ENCODE results near the gene IDUA.
"Not testable (repeated sequence)": the region's sequence is repeated elsewhere in the genome, so short reads cannot be mapped to it uniquely, and the experiment has no call there.

IDUA gene

DNA sequence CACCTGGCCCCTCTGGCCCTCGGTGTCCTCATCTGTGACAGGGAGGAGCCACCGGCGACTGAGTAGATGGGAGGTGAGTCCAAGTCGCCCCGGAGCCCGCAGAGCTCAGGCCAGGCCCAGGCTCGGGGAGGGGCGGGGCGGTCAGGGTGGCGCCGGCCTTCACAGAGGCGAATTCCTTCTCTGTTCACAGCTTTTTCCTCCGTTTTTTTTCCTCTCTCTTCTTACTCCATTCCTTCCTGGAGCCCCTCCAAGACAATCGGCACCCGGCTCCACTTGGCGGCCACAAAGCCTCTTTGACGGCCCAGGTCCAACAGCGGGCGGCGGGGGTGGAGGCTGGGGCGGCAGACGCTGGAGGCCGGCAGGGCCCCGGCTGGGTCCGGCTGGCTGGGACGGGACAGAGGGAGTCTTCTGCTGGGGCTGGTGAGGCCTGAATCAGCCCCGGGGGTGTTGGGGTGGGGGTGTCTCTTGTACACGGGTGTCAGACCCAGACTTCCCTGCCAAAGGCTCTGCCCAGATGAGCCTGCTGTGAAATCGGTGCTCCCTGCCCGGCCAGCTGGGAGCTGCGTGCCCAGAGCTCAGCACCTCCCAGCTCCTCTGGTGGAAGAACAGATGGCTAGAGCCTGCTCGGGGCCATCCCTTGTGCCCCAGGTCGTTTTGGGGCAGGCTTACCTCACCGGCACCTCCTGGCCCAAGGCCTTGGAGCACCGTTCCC, 47.2 kb downstream of the IDUA start:
- DNase-seq = no peak

DNA sequence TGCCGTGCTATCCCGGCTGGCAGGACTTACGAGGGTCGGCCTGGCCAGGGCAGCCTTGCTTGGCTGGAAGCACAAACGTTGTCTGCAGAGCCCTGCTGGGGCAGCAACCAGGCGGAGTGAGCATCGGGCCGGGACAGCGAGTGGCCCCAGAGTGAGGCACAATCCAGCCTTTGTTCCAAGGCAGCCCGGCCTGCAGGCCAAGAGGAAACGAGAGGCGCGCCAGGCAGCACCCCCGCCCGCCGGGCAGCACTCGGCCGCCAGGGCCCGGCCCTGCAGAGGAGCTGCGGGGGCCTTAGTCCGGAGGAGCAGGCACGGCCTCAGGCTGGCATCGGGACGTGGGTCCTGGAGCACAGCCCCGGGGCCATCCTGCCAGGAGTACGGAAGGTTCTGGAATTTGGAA, 48.7 kb downstream of the IDUA start:
- DNase-seq = no peak

DNA sequence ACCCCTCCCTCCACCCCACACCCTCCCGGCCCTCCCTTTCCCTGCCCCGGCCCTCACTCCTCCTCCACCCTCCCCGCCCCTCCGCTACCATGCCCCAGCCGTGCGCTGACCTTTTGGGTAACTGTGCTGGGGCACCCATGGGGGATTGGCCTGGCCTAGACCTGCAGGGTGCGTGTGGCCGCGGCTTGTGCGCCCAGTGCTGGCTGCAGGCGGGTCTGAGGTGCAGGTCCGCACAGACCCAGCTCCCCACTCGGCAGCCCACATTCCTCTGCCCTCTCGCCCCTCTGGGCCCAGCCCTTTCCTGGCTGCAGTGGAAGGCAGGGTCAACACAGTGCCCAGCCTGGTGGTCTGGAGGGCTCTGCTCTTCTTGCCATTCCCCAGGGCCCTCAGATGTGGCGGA, 49.3 kb downstream of the IDUA start:
- no peak for DNase-seq

DNA sequence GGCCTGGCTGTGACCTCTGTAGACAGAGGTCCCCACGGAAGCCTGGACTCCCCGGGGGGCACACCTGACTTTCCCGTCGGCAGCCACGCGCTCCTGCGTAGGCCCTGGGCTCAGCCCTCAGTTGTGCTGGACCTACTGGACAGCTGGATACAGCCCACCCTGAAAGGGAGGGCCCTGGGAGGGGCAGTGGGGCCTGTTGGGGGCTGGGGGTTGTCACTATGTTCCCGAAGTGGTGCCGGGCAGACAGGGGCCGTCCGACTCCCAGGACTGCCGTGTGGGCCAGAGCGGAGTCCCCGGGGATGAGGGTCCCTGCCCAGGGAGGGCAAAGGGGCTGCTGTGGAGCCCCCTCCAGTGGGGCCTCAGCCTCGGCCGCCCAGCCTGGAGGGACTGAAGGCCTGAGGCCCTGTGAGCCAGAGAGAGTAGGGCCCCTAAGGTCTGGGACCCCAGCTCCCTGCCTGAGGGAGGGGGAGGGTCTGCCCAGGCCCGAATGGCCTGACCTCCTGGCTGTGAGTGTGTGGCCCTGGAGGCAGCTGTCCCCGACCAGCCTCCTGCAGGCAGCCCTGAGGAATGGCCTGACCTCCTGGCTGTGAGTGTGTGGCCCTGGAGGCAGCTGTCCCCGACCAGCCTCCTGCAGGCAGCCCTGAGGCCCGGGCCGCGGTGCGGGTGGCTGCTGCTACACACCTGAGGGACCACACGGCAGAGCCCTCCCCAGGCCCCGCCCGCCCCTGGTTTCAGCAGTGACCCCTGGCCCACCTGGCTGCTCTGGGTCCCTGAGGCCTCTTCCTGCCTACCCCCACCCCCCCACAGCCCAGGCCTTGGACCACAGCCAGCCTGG, 50.3 kb downstream of the IDUA start:
- DNase-seq = no peak

DNA sequence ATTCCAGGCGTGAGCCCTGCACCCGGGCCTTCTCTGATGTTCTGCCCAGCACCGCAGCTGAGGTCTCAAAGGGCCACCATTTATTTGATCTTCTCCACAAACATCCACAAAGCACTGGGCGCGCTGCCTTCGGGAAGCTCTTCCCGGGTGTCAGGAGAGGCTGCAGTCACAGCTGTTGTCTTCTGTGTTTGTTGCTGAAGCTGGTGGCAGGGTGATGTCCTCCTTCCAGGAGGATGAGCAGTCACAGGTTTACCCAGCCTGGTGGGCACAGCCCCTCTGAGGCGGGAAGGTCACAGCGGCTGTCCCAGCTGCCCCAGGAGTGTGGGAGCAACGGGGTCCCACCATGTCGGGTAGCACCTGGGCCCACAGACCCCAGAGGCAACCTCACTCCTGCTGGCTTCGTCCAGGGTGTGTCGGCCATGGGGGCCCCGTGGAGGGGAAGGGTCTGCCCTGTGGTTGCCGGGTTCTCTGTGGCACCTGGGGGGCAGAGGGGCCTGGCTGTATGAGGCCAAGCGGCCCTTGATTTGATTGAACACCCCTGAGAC, 52.2 kb downstream of the IDUA start:
- no peak for DNase-seq

DNA sequence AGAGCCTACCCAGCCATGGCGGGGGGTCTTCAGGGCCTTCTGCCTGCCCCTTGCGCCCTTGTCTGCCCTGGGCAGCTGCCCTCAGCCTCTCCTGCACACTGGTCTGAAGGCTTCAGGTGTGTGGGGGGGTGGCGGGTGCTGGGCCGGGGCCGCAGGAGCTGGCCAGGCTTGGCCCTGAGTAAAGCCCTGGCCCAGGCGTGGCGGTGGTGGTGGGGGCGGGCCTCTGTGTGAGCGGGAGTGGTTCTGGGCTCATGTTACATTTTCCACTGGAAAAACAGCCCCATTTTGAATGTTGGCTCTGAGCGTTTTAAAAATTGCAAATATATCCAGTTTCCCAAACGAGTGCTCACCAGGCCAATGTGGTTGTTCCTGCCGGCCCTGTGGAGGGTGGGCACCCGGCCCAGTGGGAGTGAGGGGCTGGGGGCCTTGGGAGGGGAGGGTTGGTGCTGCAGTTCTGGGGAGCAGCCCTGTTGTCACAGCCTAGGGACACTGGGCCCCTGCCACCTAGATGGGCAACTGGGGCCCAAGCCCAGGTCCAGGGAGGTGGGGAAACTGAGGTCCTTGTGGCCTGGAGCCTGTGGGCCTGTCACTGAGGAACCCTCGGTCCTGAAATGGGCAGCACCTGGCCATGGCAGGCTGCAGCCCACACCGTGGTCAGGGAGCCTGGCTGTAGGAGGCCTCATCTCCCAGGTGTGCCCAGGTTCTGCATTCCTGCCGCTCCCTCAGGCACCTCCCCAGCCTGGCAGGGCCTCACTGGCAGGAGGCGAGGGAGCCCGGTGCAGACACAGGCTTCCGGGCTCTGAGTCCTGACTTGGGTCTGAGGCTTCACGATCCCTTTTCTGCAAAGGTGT, 52.9 kb downstream of the IDUA start:
- no peak for DNase-seq

DNA sequence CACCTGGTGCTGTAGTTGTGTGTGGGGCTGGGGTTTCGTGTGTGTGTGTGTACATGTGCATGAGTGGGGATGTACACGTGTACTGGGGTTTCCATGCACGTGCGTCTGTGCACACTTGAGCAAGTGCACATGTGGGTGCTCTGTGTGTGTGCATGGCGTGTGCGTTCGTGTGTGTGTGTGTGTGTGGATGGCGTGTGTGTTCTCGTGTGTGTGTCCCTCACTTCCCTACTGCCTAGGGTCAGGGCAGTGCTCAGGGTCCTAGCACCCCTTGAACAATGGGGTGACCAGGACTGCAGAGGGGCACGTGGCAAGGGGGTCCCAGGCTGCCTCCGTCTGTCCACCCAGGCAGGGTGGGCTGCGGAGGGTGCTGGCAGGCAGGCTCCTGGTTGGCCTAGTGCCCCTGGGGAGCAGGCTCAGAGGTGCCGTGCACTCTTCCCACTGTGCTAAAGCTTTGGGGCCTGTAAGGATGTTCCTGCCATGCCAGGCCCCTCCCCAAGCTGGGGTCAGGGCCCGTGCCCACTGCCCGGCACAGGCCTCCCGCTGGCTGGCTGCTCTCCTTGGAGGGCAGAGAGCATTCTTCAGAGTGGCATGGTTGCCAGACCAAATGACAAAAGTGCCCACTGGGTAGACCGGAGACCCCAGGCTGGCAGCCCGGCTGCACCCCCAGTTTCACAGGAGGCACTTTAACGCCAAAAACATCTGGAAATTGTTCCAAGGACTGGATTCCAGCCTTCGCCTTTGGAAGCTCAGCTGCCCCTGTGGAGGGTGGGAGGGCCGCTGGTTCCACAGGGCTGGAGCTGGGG, 53.7 kb downstream of the IDUA start:
- DNase-seq = no peak

DNA sequence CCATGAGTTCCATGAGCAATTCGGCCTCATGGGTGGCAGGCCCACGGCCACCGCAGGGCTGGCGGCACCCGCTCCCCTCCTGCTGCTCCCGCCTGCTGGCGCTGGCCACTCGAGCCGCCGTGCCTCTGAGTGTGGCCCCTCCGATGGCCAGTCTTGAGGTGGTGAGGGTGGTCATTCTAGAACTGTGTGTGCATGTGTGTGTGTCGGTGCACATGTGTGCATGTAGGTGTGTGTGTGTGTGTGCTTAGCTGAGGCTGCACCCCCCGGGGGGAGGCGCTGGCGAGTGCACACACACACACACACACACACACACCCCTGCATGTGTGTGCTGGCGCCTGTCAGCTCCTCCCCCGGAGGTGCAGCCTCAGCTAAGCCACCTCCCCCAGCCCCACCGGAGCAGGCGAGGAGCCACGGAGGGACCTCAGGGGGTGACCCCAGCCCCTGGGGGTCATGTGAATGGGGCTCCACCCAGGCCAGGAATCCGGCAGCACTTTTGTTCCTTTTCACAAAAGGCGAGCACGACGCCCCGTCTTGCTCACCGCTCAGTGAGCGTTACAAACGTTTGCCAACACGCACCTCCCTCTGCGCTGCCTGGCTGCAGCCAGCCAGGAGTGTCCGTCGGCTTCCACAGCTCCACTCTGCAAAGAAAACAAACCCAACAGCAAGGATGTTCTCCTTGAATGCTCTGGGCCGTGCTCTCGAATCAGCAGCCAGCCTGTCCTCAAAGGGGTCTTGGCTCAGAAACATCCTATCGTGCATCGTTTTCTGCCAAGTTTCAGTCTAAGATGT, 54.5 kb downstream of the IDUA start:
- DNase-seq = no peak

DNA sequence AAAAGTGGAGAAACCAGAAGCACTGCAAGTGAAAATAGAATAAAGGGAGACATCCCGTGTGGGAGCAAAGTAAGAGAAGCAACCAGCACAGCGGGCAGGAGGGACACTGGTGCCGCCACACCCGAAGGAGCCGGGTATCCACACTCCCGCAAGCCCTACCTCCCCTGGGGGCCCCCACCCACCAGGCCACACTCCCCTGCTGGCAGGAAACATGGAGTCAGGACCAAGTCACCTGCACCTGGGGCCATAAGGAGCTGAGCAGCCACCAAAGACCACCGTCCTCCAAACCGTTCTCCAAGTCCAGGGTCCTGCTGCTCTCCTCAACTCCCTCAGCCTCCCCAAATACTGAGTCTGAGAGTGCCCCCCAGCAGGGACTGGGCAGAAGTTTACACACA, 55.1 kb downstream of the IDUA start:
- DNase-seq = no peak

DNA sequence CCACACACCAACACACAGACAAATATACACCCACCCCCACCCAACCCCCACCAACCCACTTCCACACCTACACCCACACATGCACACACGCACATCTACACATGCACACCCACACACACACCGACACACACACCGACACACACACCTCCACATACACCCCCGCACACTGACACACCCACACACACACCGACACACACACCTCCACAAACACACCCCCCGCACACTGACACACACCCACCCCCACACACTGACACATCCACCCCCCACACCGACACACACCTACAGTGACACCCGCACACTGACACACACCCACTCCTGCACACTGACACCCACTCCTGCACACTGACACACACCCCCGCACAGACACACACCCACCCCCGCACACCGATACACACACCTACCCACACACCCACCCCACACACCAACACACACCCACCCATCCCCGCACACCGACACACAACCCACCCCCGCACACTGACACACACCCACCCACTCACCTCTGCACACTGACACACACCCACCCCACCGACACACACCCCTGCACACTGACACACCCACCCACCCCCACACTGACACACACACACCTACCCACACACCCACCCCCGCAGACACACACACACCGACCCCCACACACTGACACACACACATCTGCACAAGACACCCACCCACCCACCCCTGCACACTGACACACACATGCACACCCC, 55.7 kb downstream of the IDUA start:
- DNase-seq = no peak

DNA sequence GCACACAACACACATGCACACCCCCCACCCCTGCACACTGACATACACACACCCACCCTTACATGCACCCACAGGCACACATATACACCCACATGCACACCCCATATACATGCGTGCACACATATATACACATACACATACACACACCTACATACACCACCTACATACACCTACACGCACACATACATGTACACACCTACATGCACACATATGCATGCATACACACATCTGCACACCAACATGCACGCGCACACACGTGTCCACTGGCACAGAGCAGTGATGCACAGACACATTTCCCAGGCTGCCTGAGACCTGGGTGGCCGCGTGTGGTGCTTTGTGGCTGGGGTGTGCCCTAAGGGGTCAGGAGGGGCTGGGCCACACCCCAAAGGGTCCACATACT, 56.3 kb downstream of the IDUA start:
- DNase-seq = no peak

DNA sequence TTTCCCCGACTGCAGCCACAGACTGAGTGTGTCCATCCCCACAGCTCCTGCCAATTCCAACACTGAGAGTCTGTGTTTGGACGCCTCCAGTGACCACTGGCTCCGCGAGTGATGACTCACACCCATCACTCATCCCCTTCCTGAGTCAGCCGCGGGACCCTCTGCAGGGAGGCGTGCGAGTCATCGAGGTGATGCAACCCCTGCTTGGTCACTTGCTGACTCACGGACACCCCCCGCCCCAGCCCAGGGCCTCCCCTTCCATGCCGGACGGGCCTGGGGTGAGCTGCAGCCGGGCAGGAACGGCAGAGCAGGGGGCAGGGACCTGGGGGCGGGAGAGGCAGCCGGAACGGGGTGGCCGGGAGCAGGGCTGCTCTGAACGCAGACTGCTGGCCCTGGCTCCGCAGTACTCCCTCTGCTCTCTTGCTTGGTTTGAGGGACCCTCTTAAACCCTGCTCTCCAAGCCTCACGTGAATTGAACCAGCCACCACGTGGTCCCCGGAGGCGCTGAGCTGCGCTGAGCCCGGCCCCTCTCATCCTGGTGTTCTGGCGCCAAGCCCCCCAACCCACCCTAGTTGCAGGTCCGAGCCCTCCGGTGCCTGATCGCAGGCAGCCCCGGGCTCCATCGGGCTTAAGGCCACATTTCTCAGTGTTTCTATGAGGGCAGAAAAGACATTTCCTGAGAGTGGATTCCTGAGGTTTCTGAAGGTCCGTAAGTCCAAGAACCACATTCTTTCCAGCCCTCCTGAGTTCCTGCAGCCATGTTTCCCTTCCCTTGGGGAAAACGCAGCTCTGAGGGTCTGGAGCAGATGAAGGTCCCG, 57.0 kb downstream of the IDUA start:
- DNase-seq = no peak

DNA sequence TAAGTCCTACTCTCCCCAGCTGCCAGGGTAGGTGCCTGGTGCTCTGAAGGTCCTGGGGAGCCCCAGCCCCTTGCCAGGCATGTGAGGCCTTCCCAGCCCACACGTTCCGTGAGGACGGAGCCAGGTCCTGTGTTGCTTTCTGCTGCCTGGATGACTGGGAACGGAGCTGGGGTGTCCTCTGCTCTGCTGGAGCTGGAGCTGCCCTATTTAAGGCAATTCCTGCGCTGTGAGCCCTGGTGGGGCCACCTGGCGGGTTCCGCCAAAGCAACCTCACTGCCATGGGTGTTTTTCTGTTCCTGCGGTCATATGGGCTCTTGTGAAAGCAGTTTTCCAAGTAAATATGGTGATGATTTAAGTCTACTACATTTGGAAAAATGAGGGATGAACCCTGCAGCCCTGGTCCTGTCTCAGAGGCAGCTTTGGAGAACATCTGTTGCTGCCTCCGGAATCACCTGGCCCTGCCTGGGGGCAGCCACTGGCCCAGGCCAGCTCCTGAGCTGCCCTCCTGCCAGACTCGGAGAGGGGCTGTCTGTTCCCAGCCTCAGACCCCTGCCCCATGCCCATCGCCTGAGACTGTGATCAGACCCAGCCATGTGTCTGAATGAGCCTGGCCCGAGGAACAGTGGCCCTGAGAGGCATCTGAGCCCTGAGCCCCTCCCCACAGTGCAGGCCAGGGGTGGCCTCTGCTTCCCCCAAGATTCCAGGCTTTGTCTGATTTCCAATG, 57.8 kb downstream of the IDUA start:
- DNase-seq = no peak

DNA sequence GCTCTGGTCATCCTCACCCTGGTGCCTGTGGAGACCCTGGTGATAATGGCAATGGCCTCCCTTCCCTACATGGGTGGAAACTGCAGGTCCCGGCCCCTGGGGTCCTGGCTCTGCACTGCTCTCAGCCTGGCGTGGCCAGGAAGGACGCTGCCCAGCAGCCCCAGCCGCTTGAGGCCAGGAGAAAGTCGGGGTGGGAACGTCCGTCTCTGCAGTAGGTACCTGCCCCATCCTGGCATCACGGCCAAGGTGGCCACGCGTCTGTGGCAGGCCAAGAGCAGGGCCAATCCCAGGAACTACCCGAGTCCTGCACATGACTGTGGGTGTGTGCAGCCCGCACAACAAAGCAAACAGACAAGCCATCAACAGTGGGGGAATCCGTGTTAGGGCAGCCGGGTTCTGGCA, 58.4 kb downstream of the IDUA start:
- no peak for DNase-seq

DNA sequence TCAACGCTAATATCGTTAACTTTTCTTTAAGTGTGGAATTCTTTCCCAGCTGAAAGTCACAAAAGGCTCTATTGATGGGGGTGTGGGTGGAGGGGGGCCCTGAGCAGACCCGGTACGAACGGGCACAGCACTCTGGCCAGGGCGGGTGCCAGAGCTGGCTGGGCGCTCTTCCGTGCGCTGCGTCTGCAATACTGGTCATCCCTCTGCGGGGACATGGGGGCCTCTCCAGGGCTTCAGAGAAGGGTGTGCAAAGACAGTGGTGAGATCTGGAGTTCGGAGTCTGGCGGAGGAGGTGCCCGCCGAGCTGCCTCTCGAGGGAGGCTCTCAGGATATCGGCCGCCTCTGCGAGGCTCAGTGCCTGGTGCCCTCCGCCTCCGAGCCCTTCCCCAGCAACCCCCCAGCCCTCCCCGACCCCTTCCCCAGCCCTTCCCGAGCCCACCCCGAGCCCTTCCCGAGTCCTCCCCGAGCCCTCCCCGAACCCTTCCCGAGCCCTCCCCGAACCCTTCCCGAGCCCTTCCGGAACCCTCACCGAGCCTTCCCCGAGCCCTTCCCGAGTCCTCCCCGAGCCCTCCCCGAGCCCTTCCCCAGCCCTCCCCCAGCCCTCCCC, 58.9 kb downstream of the IDUA start:
- DNase-seq = no peak

DNA sequence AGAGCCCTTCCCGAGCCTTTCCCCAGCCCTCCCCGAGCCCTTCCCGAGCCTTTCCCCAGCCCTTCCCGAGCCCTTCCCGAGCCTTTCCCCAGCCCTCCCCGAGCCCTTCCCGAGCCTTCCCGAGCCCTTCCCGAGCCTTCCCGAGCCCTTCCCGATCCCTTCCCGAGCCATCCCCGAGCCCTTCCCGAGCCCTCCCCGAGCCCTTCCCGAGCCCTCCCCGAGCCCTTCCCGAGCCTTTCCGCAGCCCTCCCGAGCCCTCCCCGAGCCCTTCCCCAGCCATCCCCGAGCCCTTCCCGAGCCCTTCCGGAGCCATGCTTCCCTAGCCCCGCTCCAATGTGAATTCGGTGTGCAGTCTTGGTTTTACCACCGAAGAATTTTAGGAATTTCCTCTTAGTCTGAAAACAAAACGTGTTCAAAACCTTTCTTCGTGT, 59.8 kb downstream of the IDUA start:
- DNase-seq = not testable (repeated sequence)

DNA sequence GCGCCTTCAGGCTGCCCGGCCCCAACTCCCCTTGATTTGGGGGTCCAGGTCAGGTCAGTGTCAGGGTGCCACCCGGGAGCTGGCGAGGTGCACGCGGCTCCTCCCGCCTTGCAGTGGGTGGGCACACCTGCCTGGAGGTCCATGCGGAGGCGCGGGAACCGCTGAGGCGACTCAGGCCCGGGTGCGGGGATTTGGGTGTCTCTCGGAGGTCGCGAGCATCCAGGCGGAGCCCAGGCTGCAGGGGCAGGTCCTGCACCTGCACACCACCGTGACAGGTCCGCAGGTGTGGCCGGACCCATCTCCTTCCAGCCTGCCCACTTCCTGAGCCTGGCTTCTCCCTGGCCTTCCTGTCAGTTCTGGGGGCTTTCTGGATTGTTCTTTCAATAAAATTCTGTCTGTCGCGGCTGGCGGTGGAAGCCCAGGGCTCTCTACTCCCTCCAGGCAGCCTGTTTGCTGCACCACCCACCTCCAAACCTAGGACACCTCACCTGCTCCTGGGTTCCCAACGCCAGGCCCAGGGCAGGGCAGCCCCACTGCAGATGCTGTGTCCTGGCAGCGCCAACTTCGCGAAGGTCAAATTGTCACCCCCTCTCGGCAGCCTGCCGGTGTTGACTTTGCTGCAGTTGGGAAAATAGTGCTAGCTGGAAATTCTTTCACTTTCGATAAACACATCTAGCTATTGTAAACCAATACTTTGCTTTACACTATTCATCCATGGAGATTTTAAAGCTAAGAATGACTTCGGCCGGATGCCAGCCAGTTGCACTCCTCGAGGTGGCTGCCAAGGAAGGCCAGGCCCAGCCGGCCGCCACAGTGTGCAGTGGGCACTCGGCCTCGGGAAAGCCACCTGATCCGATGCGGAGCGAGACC, 60.5 kb downstream of the IDUA start:
- DNase-seq = no peak
